Measurements from ENCODE around the gene TCEAL4. TPM values are rescaled to one million over a fixed set of nuclear protein-coding genes. Genes with fewer than 3 reads are reported as not detected.

The TCEAL4 gene
- polyA plus RNA-seq, 1 donor (not counting 4 experiments of a cell fraction or from before 2014, with no cell fraction given), result 73.1 TPM

- H3K4me3 ChIP-seq (ENCODE audit: control insufficient read depth in 2 of 3, extremely low read depth in 1 of 3, insufficient read depth in 2 of 3, low read depth in 1 of 3, low read length in 3 of 3), result no peak overlapping the region
- no peaks in the 10 kb centered on the region for H3K27me3 ChIP-seq (ENCODE audit: control insufficient read depth, extremely low read depth, insufficient read depth, low read length)
- no peak overlapping the region for H3K4me2 ChIP-seq (ENCODE audit: control insufficient read depth, extremely low read depth, insufficient read depth, low read depth, low read length)
- FAIRE-seq, result no peak
- H3K9me1 ChIP-seq (ENCODE audit: control insufficient read depth, extremely low read depth, insufficient read depth, low read length), result no peaks in the 10 kb centered on the region
- H2AFZ ChIP-seq (ENCODE audit: control insufficient read depth, low read length), result no peak overlapping the region
- no peaks in the 10 kb centered on the region for H3K9me3 ChIP-seq (ENCODE audit: control insufficient read depth, low read depth, low read length)
- TF ChIP-seq EZH2 (IDR thresholded peaks at IDR 0.05; ENCODE audit: low read length), result no peak
- no peak for TF ChIP-seq CTCF (optimal IDR thresholded peaks at IDR 0.05 in 1 of 3, IDR thresholded peaks at IDR 0.05 in 1 of 3, conservative IDR thresholded peaks at IDR 0.05 in 1 of 3; ENCODE audit: extremely low read depth in 1 of 3, insufficient read depth in 2 of 3, low read length in 3 of 3)
- no peak overlapping the region for H3K9ac ChIP-seq (ENCODE audit: control insufficient read depth, extremely low read depth, insufficient read depth, low read length)
- H4K20me1 ChIP-seq (ENCODE audit: control insufficient read depth, extremely low read depth, insufficient read depth, low read length), result no peaks in the 10 kb centered on the region
- H3K36me3 ChIP-seq (ENCODE audit: control insufficient read depth in 2 of 2, extremely low read depth in 1 of 2, insufficient read depth in 2 of 2, low read length in 2 of 2), result no peaks in the 10 kb centered on the region
- H3K79me2 ChIP-seq (ENCODE audit: control insufficient read depth, insufficient read depth, low read length), result no peaks in the 10 kb centered on the region
- no peak for DNase-seq (ENCODE audit: low read depth, low spot score)
- no peak overlapping the region for H3K27ac ChIP-seq (ENCODE audit: control insufficient read depth, insufficient read depth, low read length)
- dilution Hi-C loops (cut with MboI; ENCODE audit: extremely low pct_ligation_motif_present, low sequenced_read_pairs), result no loop called here
- H3K4me1 ChIP-seq (ENCODE audit: control insufficient read depth, extremely low read depth, insufficient read depth, low read length), result peaks cover 3% of the 10 kb centered on the region
These were observed 14.2 kb upstream of the TCEAL4 start for GRCh38 chrX:103571121-103571520.

- Histone ChIP-seq H3K9me3 (ENCODE audit: control insufficient read depth, low read depth, low read length) (no peaks in the 10 kb centered on the region), H3K36me3 (ENCODE audit: control insufficient read depth in 2 of 2, extremely low read depth in 1 of 2, insufficient read depth in 2 of 2, low read length in 2 of 2) (no peaks in the 10 kb centered on the region), H3K79me2 (ENCODE audit: control insufficient read depth, insufficient read depth, low read length) (no peaks in the 10 kb centered on the region), H2AFZ (ENCODE audit: control insufficient read depth, low read length) (no peak overlapping the region), H3K27me3 (ENCODE audit: control insufficient read depth, extremely low read depth, insufficient read depth, low read length) (no peaks in the 10 kb centered on the region), H3K9ac (ENCODE audit: control insufficient read depth, extremely low read depth, insufficient read depth, low read length) (no peak overlapping the region), H4K20me1 (ENCODE audit: control insufficient read depth, extremely low read depth, insufficient read depth, low read length) (no peaks in the 10 kb centered on the region), H3K9me1 (ENCODE audit: control insufficient read depth, extremely low read depth, insufficient read depth, low read length) (no peaks in the 10 kb centered on the region), H3K4me2 (ENCODE audit: control insufficient read depth, extremely low read depth, insufficient read depth, low read depth, low read length) (no peak overlapping the region), H3K4me3 (ENCODE audit: control insufficient read depth in 2 of 3, extremely low read depth in 1 of 3, insufficient read depth in 2 of 3, low read depth in 1 of 3, low read length in 3 of 3) (no peak overlapping the region), H3K4me1 (ENCODE audit: control insufficient read depth, extremely low read depth, insufficient read depth, low read length) (no peaks in the 10 kb centered on the region), H3K27ac (ENCODE audit: control insufficient read depth, insufficient read depth, low read length) (no peak overlapping the region)
- DNase-seq (ENCODE audit: low read depth, low spot score) (no peak), FAIRE-seq (no peak)
- dilution Hi-C loops (cut with MboI; ENCODE audit: extremely low pct_ligation_motif_present, low sequenced_read_pairs), result no loop called here
- no peak for TF ChIP-seq EZH2 (IDR thresholded peaks at IDR 0.05; ENCODE audit: low read length)
- TF ChIP-seq CTCF (optimal IDR thresholded peaks at IDR 0.05 in 1 of 3, IDR thresholded peaks at IDR 0.05 in 1 of 3, conservative IDR thresholded peaks at IDR 0.05 in 1 of 3; ENCODE audit: extremely low read depth in 1 of 3, insufficient read depth in 2 of 3, low read length in 3 of 3), result no peak
These were observed 13.6 kb upstream of the TCEAL4 start for GRCh38 chrX:103571726-103572125.

All from keratinocyte (primary cell).